GM19372 (cell line): ENCODE measurements around the gene LAMB3.

ENCODE experiments used
- ATAC-seq: cut with Tn5 transposase; IDR thresholded peaks from one replicate; pipeline ENCODE4 v1.9.1; 2021; ENCODE audit warnings: mild to moderate bottlenecking, low read depth, moderate library complexity; ENCODE audit not compliant: unreplicated experiment

Gene LAMB3

DNA sequence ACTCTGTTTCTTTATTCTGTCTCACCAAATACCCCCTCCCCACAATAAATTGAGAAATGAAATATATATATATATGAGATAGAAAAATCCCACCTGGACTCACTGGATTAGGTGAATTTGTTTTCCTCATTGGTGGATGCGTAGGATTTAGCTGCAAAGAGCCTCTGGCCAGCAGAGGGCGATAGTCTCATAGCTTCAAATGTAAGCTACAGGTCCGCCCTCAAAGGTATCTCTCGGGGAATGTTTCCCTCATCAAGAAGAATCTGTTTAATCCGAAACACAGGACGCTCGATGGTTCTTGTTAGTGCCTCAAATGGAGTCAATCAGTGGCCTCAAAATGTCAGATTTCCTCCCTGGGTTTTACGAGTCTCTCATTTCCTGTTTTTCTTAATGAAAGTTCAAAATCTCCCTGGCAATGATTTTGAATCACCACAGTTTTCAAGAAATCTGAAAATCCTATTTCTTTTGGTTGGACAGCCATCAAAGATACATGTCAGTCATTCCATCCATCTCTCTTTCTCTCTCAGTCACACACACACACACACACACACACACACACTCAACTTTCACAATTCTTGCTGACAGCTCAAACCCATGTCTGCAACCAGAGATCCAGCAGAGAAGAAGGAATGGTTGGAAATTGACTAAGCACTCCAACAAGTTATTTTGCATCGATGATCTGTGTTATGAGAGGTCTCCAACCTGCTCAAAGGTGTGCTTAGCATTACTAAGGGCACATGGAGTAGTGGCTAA is 82.6 kb downstream of the LAMB3 start:
- peak; percentile 57 for ATAC-seq

- ATAC-seq, result no peak
Measured at GRCh38 chr1:209567698-209568175, 84.5 kb downstream of the LAMB3 start.

- ATAC-seq, result peak; percentile 95
Measured at GRCh38 chr1:209565759-209566678, 86.2 kb downstream of the LAMB3 start.
